B cell (primary cell): ENCODE measurements around the gene NIPAL3.

Experiments
- EZH2 ChIP-seq: IDR thresholded peaks from 2 replicates; pipeline ENCODE4 v1.6.1; 2012; ENCODE audit warnings: borderline replicate concordance, low read depth, mild to moderate bottlenecking, moderate library complexity, low read length; ENCODE audit not compliant: insufficient read depth, poor library complexity, severe bottlenecking
- TF ChIP-seq, protein P1 (sequence below): fragments of 200-600 bp; IDR thresholded peaks from one replicate; pipeline ENCODE4 v1.8.0; 2022; ENCODE audit warnings: antibody characterized with exemption, mild to moderate bottlenecking

GRCh38 chr1:24416666-24417391 lies 1.2 kb downstream of the NIPAL3 start:
- no peak for TF ChIP-seq EZH2
- TF ChIP-seq, protein P1, sequence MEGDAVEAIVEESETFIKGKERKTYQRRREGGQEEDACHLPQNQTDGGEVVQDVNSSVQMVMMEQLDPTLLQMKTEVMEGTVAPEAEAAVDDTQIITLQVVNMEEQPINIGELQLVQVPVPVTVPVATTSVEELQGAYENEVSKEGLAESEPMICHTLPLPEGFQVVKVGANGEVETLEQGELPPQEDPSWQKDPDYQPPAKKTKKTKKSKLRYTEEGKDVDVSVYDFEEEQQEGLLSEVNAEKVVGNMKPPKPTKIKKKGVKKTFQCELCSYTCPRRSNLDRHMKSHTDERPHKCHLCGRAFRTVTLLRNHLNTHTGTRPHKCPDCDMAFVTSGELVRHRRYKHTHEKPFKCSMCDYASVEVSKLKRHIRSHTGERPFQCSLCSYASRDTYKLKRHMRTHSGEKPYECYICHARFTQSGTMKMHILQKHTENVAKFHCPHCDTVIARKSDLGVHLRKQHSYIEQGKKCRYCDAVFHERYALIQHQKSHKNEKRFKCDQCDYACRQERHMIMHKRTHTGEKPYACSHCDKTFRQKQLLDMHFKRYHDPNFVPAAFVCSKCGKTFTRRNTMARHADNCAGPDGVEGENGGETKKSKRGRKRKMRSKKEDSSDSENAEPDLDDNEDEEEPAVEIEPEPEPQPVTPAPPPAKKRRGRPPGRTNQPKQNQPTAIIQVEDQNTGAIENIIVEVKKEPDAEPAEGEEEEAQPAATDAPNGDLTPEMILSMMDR: no peak
